ENCODE results near the gene CLCF1.

CLCF1 gene

DNA sequence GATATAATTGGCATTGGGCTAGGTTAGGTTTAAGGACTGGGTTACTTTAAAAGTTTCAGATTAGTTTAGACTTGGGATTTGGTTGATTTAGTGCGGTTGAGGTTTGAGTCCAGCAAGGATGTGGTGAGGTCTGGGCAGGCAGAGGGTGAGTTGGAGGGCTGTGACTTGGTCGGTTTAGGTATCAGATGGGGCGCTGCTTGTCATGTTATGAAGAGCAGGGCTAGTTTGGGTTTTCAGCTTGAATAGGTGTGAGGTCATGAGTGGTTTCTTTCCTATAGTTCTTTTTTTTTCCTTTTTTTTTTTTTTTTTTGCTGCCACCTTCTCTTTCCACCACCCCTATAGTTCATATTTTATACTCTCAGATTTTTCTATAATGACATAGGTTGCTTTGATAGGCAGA lies 4.8 kb downstream of the CLCF1 start:
- peaks cover 16% of the 10 kb centered on the region for H3K4me1 ChIP-seq (ENCODE audit: insufficient read depth, low read length, severe bottlenecking)
- H4K20me1 ChIP-seq (ENCODE audit: insufficient read depth, low read length) = no peaks in the 10 kb centered on the region
- H3K4me2 ChIP-seq (ENCODE audit: low read length) = no peak overlapping the region
- H3F3A ChIP-seq (ENCODE audit: insufficient read depth, low read length) = no peaks in the 10 kb centered on the region
- H3K9me2 ChIP-seq (ENCODE audit: low read depth, low read length) = no peaks in the 10 kb centered on the region
- H3K9me3 ChIP-seq (ENCODE audit: low read length) = no peaks in the 10 kb centered on the region
- no peak overlapping the region for H3K9ac ChIP-seq (ENCODE audit: low read length)
- H2AFZ ChIP-seq (ENCODE audit: low read length) = no peak overlapping the region
- H3K4me3 ChIP-seq (ENCODE audit: low read depth, low read length, poor library complexity, severe bottlenecking) = no peak overlapping the region
- no peak overlapping the region for H3K27ac ChIP-seq (ENCODE audit: low read depth, low read length, poor library complexity, severe bottlenecking)
- 0 out of 2 replicates have a peak, but pooled peaks cover 11% of the 10 kb centered on the region for H3K27me3 ChIP-seq (ENCODE audit: insufficient read depth, low read length)
- no peaks in the 10 kb centered on the region for H3K36me3 ChIP-seq (ENCODE audit: insufficient read depth, low read length)
- TF ChIP-seq EZH2 (IDR thresholded peaks at IDR 0.05; ENCODE audit: borderline replicate concordance, low read length) = no peak
- TF ChIP-seq, protein P1, sequence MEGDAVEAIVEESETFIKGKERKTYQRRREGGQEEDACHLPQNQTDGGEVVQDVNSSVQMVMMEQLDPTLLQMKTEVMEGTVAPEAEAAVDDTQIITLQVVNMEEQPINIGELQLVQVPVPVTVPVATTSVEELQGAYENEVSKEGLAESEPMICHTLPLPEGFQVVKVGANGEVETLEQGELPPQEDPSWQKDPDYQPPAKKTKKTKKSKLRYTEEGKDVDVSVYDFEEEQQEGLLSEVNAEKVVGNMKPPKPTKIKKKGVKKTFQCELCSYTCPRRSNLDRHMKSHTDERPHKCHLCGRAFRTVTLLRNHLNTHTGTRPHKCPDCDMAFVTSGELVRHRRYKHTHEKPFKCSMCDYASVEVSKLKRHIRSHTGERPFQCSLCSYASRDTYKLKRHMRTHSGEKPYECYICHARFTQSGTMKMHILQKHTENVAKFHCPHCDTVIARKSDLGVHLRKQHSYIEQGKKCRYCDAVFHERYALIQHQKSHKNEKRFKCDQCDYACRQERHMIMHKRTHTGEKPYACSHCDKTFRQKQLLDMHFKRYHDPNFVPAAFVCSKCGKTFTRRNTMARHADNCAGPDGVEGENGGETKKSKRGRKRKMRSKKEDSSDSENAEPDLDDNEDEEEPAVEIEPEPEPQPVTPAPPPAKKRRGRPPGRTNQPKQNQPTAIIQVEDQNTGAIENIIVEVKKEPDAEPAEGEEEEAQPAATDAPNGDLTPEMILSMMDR (IDR thresholded peaks at IDR 0.05; ENCODE audit: low read length) = no peak
- no peaks in the 10 kb centered on the region for H3K79me2 ChIP-seq (ENCODE audit: insufficient read depth, low read length)

DNA sequence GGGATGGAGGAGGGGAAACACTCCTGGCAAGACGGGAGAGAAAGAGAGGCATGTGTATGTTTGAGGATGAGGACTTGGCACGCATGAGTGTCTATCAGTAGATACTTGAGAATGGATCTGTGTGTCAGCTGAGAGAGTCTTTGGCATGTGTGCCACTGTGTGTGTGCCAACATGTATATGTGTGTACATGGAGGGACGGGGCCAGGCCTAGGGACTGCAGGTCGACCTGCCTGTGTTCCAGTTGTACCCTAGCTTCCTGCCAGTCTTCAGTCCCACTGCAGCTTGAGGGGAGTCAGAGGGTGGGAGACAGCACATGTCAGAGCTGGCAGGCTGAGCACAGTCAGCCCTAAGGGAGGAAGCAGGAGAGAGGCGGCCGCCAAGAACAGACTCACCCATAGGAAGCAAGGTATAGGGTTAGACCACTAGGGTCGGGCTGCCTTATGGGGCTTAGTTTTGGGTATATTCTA lies 5.6 kb downstream of the CLCF1 start:
- H3K27me3 ChIP-seq (ENCODE audit: insufficient read depth, low read length) = peaks cover 13% of the 10 kb centered on the region; the same call in 1 of the 2 replicates
- H3K9me2 ChIP-seq (ENCODE audit: low read depth, low read length) = no peaks in the 10 kb centered on the region
- H3K4me2 ChIP-seq (ENCODE audit: low read length) = no peak overlapping the region
- TF ChIP-seq, protein P1 (IDR thresholded peaks at IDR 0.05; ENCODE audit: low read length) = no peak
- TF ChIP-seq EZH2 (IDR thresholded peaks at IDR 0.05; ENCODE audit: borderline replicate concordance, low read length) = no peak
- no peaks in the 10 kb centered on the region for H3K79me2 ChIP-seq (ENCODE audit: insufficient read depth, low read length)
- no peaks in the 10 kb centered on the region for H3K9me3 ChIP-seq (ENCODE audit: low read length)
- H3K4me3 ChIP-seq (ENCODE audit: low read depth, low read length, poor library complexity, severe bottlenecking) = no peak overlapping the region
- no peak overlapping the region for H2AFZ ChIP-seq (ENCODE audit: low read length)
- H3K4me1 ChIP-seq (ENCODE audit: insufficient read depth, low read length, severe bottlenecking) = peaks cover 10% of the 10 kb centered on the region
- no peak overlapping the region for H3K27ac ChIP-seq (ENCODE audit: low read depth, low read length, poor library complexity, severe bottlenecking)
- H4K20me1 ChIP-seq (ENCODE audit: insufficient read depth, low read length) = no peaks in the 10 kb centered on the region
- H3K9ac ChIP-seq (ENCODE audit: low read length) = no peak overlapping the region
- no peaks in the 10 kb centered on the region for H3F3A ChIP-seq (ENCODE audit: insufficient read depth, low read length)
- no peaks in the 10 kb centered on the region for H3K36me3 ChIP-seq (ENCODE audit: insufficient read depth, low read length)

DNA sequence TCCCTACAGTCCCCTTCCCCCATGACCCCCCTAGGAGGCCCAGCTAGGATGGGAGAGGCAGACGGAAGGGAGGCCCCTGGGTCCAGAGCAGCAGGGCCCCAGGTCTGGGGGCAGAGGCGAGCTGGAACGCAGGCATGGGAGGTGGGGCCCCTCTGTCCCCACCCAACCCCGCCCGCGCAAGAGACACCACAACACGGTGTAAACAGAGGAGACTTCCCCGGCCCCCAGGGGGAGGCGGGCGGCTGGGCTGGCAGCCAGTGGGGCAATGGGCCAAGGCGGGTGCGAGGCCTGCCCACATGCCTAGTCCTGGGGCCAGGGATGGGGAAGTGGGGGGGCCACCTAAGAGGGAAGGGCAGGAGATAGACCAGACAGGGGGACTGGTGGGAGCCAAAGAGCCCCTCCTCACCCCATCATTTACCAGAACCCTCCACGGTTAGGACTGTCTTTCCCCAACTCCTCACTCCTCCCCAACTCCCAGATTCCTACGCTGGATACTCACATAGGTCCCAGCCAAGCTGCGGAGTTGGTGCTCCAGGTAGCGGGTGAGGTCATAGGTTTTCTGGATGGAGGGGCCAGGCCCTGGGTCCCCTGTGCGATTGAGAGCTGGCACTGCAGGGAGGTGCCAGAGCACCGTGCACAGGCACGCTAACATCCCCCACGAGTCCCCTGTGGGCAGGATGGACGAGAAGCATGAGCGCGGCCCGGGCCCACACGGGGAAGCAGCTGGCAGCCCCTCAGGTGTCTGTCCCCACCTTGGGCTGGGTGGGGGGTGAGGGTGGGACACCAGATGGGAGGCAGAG lies 6.2 kb downstream of the CLCF1 start:
- Histone ChIP-seq H3K4me2 (ENCODE audit: low read length) (no peak overlapping the region), H3K27ac (ENCODE audit: low read depth, low read length, poor library complexity, severe bottlenecking) (no peak overlapping the region), H4K20me1 (ENCODE audit: insufficient read depth, low read length) (no peaks in the 10 kb centered on the region), H3K79me2 (ENCODE audit: insufficient read depth, low read length) (no peaks in the 10 kb centered on the region), H3K4me1 (ENCODE audit: insufficient read depth, low read length, severe bottlenecking) (peaks cover 10% of the 10 kb centered on the region), H3K9ac (ENCODE audit: low read length) (no peak overlapping the region), H3K36me3 (ENCODE audit: insufficient read depth, low read length) (no peaks in the 10 kb centered on the region), H3K4me3 (ENCODE audit: low read depth, low read length, poor library complexity, severe bottlenecking) (no peak overlapping the region), H2AFZ (ENCODE audit: low read length) (no peak overlapping the region), H3K9me2 (ENCODE audit: low read depth, low read length) (no peaks in the 10 kb centered on the region), H3K27me3 (ENCODE audit: insufficient read depth, low read length) (peaks cover 17% of the 10 kb centered on the region; the same call in 1 of the 2 replicates), H3F3A (ENCODE audit: insufficient read depth, low read length) (no peaks in the 10 kb centered on the region), H3K9me3 (ENCODE audit: low read length) (no peaks in the 10 kb centered on the region)
- no peak for TF ChIP-seq EZH2 (IDR thresholded peaks at IDR 0.05; ENCODE audit: borderline replicate concordance, low read length)
- TF ChIP-seq, protein P1 (IDR thresholded peaks at IDR 0.05; ENCODE audit: low read length) = no peak

Data from OCI-LY1 (cell line).